IMR-90 (cell line): ENCODE data around the gene GRIFIN.

Experiments
- CEBPB ChIP-seq: IDR thresholded peaks from 2 replicates; pipeline ENCODE4 v1.6.1; 2012; ENCODE audit warnings: low read depth, low read length, improper control_type of control experiment
- FOS ChIP-seq: fragments of 150-350 bp; IDR thresholded peaks from 2 replicates; pipeline ENCODE4 v1.6.1; 2016; ENCODE audit warnings: low read depth, low read length
- MAZ ChIP-seq: IDR thresholded peaks from 2 replicates; pipeline ENCODE4 v1.6.1; 2012; ENCODE audit warnings: low read depth, mild to moderate bottlenecking, low read length, improper control_type of control experiment, moderate library complexity, borderline replicate concordance
- MXI1 ChIP-seq: IDR thresholded peaks from 2 replicates; pipeline ENCODE4 v1.6.1; 2012; ENCODE audit warnings: low read depth, mild to moderate bottlenecking, low read length, moderate library complexity, borderline replicate concordance
- POLR2A ChIP-seq: IDR thresholded peaks from 2 replicates; pipeline ENCODE4 v1.6.1; 2012; ENCODE audit warnings: mild to moderate bottlenecking, low read depth, low read length
- RAD21 ChIP-seq: IDR thresholded peaks from 2 replicates; pipeline ENCODE4 v1.6.1; 2012; ENCODE audit warnings: low read length, improper control_type of control experiment
- RCOR1 ChIP-seq: IDR thresholded peaks from 2 replicates; pipeline ENCODE4 v1.6.1; 2012; ENCODE audit warnings: mild to moderate bottlenecking, low read length, improper control_type of control experiment; ENCODE audit not compliant: insufficient replicate concordance
- RFX5 ChIP-seq: IDR thresholded peaks from 2 replicates; pipeline ENCODE4 v1.8.0; 2012; ENCODE audit warnings: low read depth, mild to moderate bottlenecking, low read length, moderate library complexity
- SMC3 ChIP-seq: fragments of 150-350 bp; IDR thresholded peaks from 2 replicates; pipeline ENCODE4 v1.6.1; 2016; ENCODE audit warnings: low read depth, mild to moderate bottlenecking, antibody characterized with exemption, low read length, moderate library complexity
- TF ChIP-seq, protein P1 (sequence below): conservative IDR thresholded peaks from 2 replicates; pipeline ENCODE4 v1.5.1; 2012; ENCODE audit warnings: mild to moderate bottlenecking, low read depth, low read length, improper control_type of control experiment
- TF ChIP-seq, protein P2 (sequence below): fragments of 150-350 bp; IDR thresholded peaks from 2 replicates; pipeline ENCODE4 v1.6.1; 2017; ENCODE audit warnings: mild to moderate bottlenecking, antibody characterized with exemption, low read length, low read depth

- TF ChIP-seq POLR2A (no peak), SMC3 (no peak), FOS (no peak), RCOR1 (no peak), RAD21 (no peak), RFX5 (no peak), CEBPB (no peak), MXI1 (no peak), MAZ (no peak)
- TF ChIP-seq, protein P1, sequence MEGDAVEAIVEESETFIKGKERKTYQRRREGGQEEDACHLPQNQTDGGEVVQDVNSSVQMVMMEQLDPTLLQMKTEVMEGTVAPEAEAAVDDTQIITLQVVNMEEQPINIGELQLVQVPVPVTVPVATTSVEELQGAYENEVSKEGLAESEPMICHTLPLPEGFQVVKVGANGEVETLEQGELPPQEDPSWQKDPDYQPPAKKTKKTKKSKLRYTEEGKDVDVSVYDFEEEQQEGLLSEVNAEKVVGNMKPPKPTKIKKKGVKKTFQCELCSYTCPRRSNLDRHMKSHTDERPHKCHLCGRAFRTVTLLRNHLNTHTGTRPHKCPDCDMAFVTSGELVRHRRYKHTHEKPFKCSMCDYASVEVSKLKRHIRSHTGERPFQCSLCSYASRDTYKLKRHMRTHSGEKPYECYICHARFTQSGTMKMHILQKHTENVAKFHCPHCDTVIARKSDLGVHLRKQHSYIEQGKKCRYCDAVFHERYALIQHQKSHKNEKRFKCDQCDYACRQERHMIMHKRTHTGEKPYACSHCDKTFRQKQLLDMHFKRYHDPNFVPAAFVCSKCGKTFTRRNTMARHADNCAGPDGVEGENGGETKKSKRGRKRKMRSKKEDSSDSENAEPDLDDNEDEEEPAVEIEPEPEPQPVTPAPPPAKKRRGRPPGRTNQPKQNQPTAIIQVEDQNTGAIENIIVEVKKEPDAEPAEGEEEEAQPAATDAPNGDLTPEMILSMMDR: no peak
- TF ChIP-seq, protein P2, sequence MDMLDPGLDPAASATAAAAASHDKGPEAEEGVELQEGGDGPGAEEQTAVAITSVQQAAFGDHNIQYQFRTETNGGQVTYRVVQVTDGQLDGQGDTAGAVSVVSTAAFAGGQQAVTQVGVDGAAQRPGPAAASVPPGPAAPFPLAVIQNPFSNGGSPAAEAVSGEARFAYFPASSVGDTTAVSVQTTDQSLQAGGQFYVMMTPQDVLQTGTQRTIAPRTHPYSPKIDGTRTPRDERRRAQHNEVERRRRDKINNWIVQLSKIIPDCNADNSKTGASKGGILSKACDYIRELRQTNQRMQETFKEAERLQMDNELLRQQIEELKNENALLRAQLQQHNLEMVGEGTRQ: no peak
These were observed 34.1 kb upstream of the GRIFIN start for GRCh38 chr7:2510130-2510776.
